Endothelial cell of umbilical vein (primary cell): Measurements from ENCODE around the gene MTA2. TPM values are rescaled to one million over a fixed set of nuclear protein-coding genes. Genes with fewer than 3 reads are reported as not detected.

Source experiments
- BruUV-seq: library from RNA; stranded (reverse); fragments of 400-500 nt; replicated peaks from 2 replicates; lab custom pipeline; 2021; lab: Mats Ljungman, UMichigan
- CTCF ChIA-PET: fragments of 300-600, 350-600 bp; sonication (Branson Sonifier 250); formaldehyde crosslinking; loops from one replicate; lab custom pipeline; 2021; ENCODE audit warnings: antibody characterized with exemption, inconsistent platforms; lab: Charles Lee
- POLR2A ChIA-PET: fragments of 300-600, 350-600 bp; sonication (Branson Sonifier 250); formaldehyde crosslinking; loops from one replicate; lab custom pipeline; 2021; ENCODE audit warnings: antibody characterized with exemption, inconsistent platforms; lab: Charles Lee
- DNase-seq: peaks from one replicate; pipeline ENCODE4 v3.0.0-alpha.2; 2011; ENCODE audit warnings: low read depth, low spot score
- FAIRE-seq: peaks from 2 replicates; lab custom pipeline; 2011; peaks lifted over from hg19 to GRCh38; lab: Jason Lieb, UNC
- H2AFZ ChIP-seq: 2 replicates; pipeline ENCODE4 v1.6.0; 2012; ENCODE audit warnings: low read depth, low read length, control low read depth, inconsistent platforms
- H3K27ac ChIP-seq: 2 replicates; pipeline ENCODE4 v1.5.1; 2011; ENCODE audit warnings: low read depth, mild to moderate bottlenecking, control low read depth, low read length, moderate library complexity; ENCODE audit not compliant: insufficient read depth
- H3K27me3 ChIP-seq, 2 experiments: 2 replicates each; pipeline versions ENCODE4 v1.6.0 to v1.6.1; 2011; ENCODE audit warnings: low read length in 2 of 2, mixed read lengths in 1 of 2; ENCODE audit not compliant: control insufficient read depth in 2 of 2, insufficient read depth in 2 of 2
- H3K36me3 ChIP-seq, 2 experiments: 2 replicates in 1 of 2; 3 replicates in 1 of 2; pipeline ENCODE4 v1.5.1; 2011; ENCODE audit warnings: low read length in 2 of 2, mild to moderate bottlenecking in 1 of 2, moderate library complexity in 1 of 2; ENCODE audit not compliant: control insufficient read depth in 2 of 2, insufficient read depth in 2 of 2; ENCODE audit errors: extremely low read depth in 1 of 2
- H3K4me1 ChIP-seq: 3 replicates; pipeline ENCODE4 v1.5.1; 2011; ENCODE audit warnings: mild to moderate bottlenecking, low read length; ENCODE audit not compliant: control insufficient read depth, insufficient read depth; ENCODE audit errors: extremely low read depth
- H3K4me2 ChIP-seq: 2 replicates; pipeline ENCODE4 v1.6.1; 2011; ENCODE audit warnings: low read length, control low read depth, mixed read lengths; ENCODE audit not compliant: insufficient read depth
- H3K4me3 ChIP-seq, 3 experiments: fragments of 200-600 bp in 1 of 3; sonication (generic), shearing (Covaris generic) in 1 of 3; replicated peaks in 1 of 3; 2 replicates each; pipeline ENCODE4 v1.5.1; 2011 to 2016; ENCODE audit warnings: control low read depth in 3 of 3, low read length in 3 of 3, mild to moderate bottlenecking in 2 of 3, inconsistent platforms in 1 of 3, low read depth in 1 of 3, moderate library complexity in 1 of 3; ENCODE audit not compliant: insufficient read depth in 1 of 3
- H3K79me2 ChIP-seq: 2 replicates; pipeline ENCODE4 v1.6.0; 2012; ENCODE audit warnings: low read length, inconsistent platforms; ENCODE audit not compliant: control insufficient read depth, insufficient read depth
- H3K9ac ChIP-seq: replicated peaks from 2 replicates; pipeline ENCODE3; 2011; ENCODE audit warnings: low read length, control low read depth; ENCODE audit not compliant: insufficient read depth; ENCODE audit errors: extremely low read depth
- H3K9me1 ChIP-seq: replicated peaks from 3 replicates; pipeline ENCODE4 v1.6.0; 2011; ENCODE audit warnings: mild to moderate bottlenecking, low read length; ENCODE audit not compliant: control insufficient read depth, insufficient read depth; ENCODE audit errors: extremely low read depth
- H3K9me3 ChIP-seq: replicated peaks from 2 replicates; pipeline ENCODE4 v1.5.1; 2012; ENCODE audit warnings: low read length, inconsistent platforms; ENCODE audit not compliant: control insufficient read depth, insufficient read depth
- H4K20me1 ChIP-seq: replicated peaks from 2 replicates; pipeline ENCODE3; 2011; ENCODE audit warnings: mild to moderate bottlenecking, low read length; ENCODE audit not compliant: control insufficient read depth, insufficient read depth; ENCODE audit errors: extremely low read depth
- EZH2 ChIP-seq: IDR thresholded peaks from 2 replicates; pipeline ENCODE4 v1.6.1; 2012; ENCODE audit warnings: borderline replicate concordance, low read depth, mild to moderate bottlenecking, moderate library complexity, low read length, inconsistent platforms; ENCODE audit not compliant: severe bottlenecking
- FOS ChIP-seq: IDR thresholded peaks from 2 replicates; pipeline ENCODE4 v1.6.1; 2011; ENCODE audit warnings: mild to moderate bottlenecking, low read length, moderate library complexity, borderline replicate concordance; ENCODE audit not compliant: insufficient read depth
- GATA2 ChIP-seq: IDR thresholded peaks from 2 replicates; pipeline ENCODE4 v1.7.0; 2011; ENCODE audit warnings: low read depth, mild to moderate bottlenecking, moderate library complexity, mixed read lengths, low read length; ENCODE audit not compliant: insufficient read length, insufficient read depth
- JUN ChIP-seq: IDR thresholded peaks from 2 replicates; pipeline ENCODE4 v1.6.1; 2011; ENCODE audit warnings: borderline replicate concordance, low read depth; ENCODE audit not compliant: insufficient read length, insufficient read depth
- MYC ChIP-seq: IDR thresholded peaks from one replicate; pipeline ENCODE4 v1.6.1; 2011; ENCODE audit warnings: mild to moderate bottlenecking, low read depth, low read length
- POLR2A ChIP-seq: IDR thresholded peaks from 2 replicates; pipeline ENCODE4 v1.6.1; 2012; ENCODE audit warnings: low read depth, mild to moderate bottlenecking, control low read depth, low read length
- POLR2AphosphoS5 ChIP-seq: IDR thresholded peaks from 2 replicates; pipeline ENCODE4 v1.6.1; 2012; ENCODE audit warnings: low read depth, mild to moderate bottlenecking, control low read depth, low read length, moderate library complexity; ENCODE audit not compliant: insufficient read depth
- dilution Hi-C: fragments of 300-500 bp; cut with MboI; formaldehyde crosslinking; loops from one replicate; pipeline ENCODE4 v1.15.0; 2019; ENCODE audit warnings: low sequenced_read_pairs; ENCODE audit not compliant: extremely low pct_ligation_motif_present
- intact Hi-C: fragments of 100-400 bp; cut with micrococcal nuclease; formaldehyde crosslinking; loops from one replicate; pipeline ENCODE4 v1.10.0; 2022
- polyA plus RNA-seq, 4 experiments: library from polyadenylated mRNA; depleted of rRNA in 3 of 4; stranded (reverse) in 3 of 4; unstranded in 1 of 4; fragments of >200 nt; gene quantifications; 2 replicates each; pipeline versions ENCODE4 v1.2.1 to v1.2.3, GENCODE V29; 2011 to 2012; ENCODE audit warnings: missing spikeins in 1 of 4
- total RNA-seq: library from RNA; stranded (reverse); gene quantifications from 2 replicates; pipeline ENCODE4 v1.2.3, GENCODE V29; 2021
- TF ChIP-seq, protein P1 (sequence below): IDR thresholded peaks from 2 replicates; pipeline ENCODE4 v1.6.1; 2011; ENCODE audit not compliant: insufficient read depth, insufficient read length
- TF ChIP-seq, protein P2 (sequence below), 2 donors: IDR thresholded peaks; 1 replicate in 1 of 2; 2 replicates in 1 of 2; pipeline ENCODE4 v1.5.1; 2011; ENCODE audit warnings: low read length in 2 of 2, mild to moderate bottlenecking in 2 of 2, moderate library complexity in 2 of 2, control low read depth in 1 of 2, inconsistent platforms in 1 of 2, low read depth in 1 of 2; ENCODE audit not compliant: insufficient read depth in 1 of 2; ENCODE audit errors: extremely low read depth in 1 of 2

The MTA2 gene
- total and polyA plus RNA-seq, 2 donors (not counting 3 experiments of a cell fraction or from before 2014, with no cell fraction given), result 40.4 to 166 TPM

DNA sequence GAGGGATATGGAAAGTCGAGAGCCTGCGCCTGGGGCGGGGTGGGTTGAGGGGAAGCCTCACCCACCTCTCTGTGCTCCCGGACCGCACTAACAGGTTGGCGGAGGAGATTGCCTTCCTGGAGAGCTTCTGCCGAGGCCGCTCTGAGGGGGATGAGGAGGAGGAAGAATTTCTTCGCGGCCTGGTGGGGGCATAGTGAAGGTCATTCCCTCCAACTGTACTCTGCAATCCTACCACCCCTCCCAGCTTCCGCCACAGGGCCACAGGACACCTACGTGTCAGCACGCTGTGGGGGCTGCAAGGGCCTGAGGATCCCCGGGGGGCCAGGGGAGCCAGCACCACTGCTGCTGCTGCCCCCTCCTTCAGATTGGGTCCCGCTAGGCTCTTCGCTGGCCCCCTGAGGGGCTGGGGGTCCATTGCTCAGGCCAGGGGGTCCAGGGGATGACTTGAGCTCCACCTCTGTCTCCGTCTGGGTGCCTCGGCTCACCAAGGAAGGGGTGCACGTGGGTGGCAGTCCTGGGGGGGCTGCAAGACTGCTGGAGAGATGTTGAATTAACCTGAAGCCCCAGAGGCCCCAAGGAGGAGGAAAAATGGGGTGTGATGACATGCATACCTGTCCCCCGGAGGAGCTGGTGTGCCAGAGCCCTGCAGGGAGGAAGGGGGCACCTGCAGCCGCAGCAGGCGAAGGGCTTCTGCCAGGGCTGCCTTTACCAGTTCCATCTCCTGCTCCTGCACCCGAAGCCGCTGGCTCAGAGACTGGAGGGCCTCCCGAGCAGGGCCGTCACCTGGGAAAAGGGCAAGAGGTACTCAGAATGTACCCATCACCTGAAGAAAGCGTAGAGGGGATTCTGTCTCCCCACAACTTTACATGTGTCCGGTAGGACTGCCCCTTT, 9.4 kb upstream of the MTA2 start:
- Histone ChIP-seq H4K20me1 (no peaks in the 10 kb centered on the region), H3K4me1 (peaks cover 22% of the 10 kb centered on the region), H3K79me2 (peaks cover 14% of the 10 kb centered on the region), H2AFZ (peak overlapping the region; percentile 51), H3K36me3 (peaks cover 0 to 10% of the 10 kb centered on the region in 2 experiments), H3K4me2 (peak overlapping the region; percentile 87), H3K27ac (peak overlapping the region; percentile 30), H3K9ac (peak overlapping the region; percentile 57), H3K9me1 (no peaks in the 10 kb centered on the region), H3K27me3 (no peaks in the 10 kb centered on the region), H3K9me3 (no peaks in the 10 kb centered on the region), H3K4me3 (peak overlapping the region; percentile 61 to 74 (median 67))
- BruUV-seq, result no TSS peak
- dilution Hi-C loops, result no loop called here
- POLR2A ChIA-PET, result interaction anchor here (0.6 to 2.0 kb wide), 6 partner anchors 10 to 230 kb away, joined by 3 to 9 read pairs (median 4); partner anchors contain the start of genes B3GAT3, C11orf98, CSKMT and EEF1G
- DNase-seq (no peak), FAIRE-seq (no peak)
- CTCF ChIA-PET, result interaction anchor here (0.7 to 5.7 kb wide), 17 partner anchors 8 to 216 kb away, joined by 3 to 48 read pairs (median 6); partner anchors contain the start of genes B3GAT3, C11orf98, CSKMT and EEF1G
- intact Hi-C loops, result loop anchor here (5.0 kb wide), 1 partner anchor 214 kb away; no protein-coding TSS in a partner anchor
- TF ChIP-seq, protein P1, sequence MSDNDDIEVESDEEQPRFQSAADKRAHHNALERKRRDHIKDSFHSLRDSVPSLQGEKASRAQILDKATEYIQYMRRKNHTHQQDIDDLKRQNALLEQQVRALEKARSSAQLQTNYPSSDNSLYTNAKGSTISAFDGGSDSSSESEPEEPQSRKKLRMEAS, result no peak
- no peak for TF ChIP-seq FOS

DNA sequence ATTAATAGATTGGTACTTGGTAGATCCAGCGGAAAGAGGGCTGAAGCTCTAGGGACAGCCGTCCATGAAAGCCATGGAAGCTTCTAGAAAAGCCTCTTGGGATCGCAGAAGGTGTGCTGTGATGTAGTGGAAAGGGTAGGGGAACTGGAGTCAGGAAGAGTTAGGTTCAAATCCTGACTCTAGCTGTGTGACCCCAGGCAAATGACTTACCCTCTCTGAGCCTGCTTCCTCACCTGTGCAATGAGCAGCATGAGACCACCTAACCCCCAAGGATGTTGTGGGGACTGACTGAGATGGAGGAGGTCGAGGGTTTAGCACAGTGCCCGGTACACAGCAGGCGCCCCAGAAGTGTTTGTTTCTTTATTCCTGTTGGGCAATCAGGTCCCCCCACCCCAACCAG, 8.7 kb upstream of the MTA2 start:
- CTCF ChIA-PET, result interaction anchor here (0.7 to 5.7 kb wide), 7 partner anchors 9 to 186 kb away, joined by 3 to 48 read pairs (median 6); partner anchors contain the start of genes GANAB, MTA2 and TUT1
- H3K4me3 ChIP-seq, result no peak overlapping the region
- no peaks in the 10 kb centered on the region for H3K9me1 ChIP-seq
- intact Hi-C loops, result loop anchor here (5.0 kb wide), 1 partner anchor 213 kb away; no protein-coding TSS in a partner anchor
- H3K9me3 ChIP-seq, result no peaks in the 10 kb centered on the region
- H3K36me3 ChIP-seq, result peaks cover 0 to 14% of the 10 kb centered on the region in 2 experiments
- no peak for TF ChIP-seq MYC
- TF ChIP-seq, protein P1, result no peak
- no peak for TF ChIP-seq POLR2A
- TF ChIP-seq GATA2, result no peak
- TF ChIP-seq FOS, result no peak
- TF ChIP-seq JUN, result no peak
- no peak for TF ChIP-seq POLR2AphosphoS5
- TF ChIP-seq, protein P2, sequence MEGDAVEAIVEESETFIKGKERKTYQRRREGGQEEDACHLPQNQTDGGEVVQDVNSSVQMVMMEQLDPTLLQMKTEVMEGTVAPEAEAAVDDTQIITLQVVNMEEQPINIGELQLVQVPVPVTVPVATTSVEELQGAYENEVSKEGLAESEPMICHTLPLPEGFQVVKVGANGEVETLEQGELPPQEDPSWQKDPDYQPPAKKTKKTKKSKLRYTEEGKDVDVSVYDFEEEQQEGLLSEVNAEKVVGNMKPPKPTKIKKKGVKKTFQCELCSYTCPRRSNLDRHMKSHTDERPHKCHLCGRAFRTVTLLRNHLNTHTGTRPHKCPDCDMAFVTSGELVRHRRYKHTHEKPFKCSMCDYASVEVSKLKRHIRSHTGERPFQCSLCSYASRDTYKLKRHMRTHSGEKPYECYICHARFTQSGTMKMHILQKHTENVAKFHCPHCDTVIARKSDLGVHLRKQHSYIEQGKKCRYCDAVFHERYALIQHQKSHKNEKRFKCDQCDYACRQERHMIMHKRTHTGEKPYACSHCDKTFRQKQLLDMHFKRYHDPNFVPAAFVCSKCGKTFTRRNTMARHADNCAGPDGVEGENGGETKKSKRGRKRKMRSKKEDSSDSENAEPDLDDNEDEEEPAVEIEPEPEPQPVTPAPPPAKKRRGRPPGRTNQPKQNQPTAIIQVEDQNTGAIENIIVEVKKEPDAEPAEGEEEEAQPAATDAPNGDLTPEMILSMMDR (IDR thresholded peaks at IDR 0.05; ENCODE audit: extremely low read depth in 1 of 2, insufficient read depth in 1 of 2, low read depth in 1 of 2, low read length in 2 of 2), result no peak
- TF ChIP-seq EZH2, result no peak
- no peaks in the 10 kb centered on the region for H4K20me1 ChIP-seq
- H3K79me2 ChIP-seq, result peaks cover 14% of the 10 kb centered on the region
- H3K4me2 ChIP-seq, result no peak overlapping the region
- peaks cover 22% of the 10 kb centered on the region for H3K4me1 ChIP-seq
- no peak for FAIRE-seq
- POLR2A ChIA-PET, result no interaction called here
- no peak for DNase-seq
- no peak overlapping the region for H2AFZ ChIP-seq
- H3K27me3 ChIP-seq, result no peaks in the 10 kb centered on the region
- no TSS peak for BruUV-seq
- no peak overlapping the region for H3K9ac ChIP-seq
- H3K27ac ChIP-seq, result no peak overlapping the region
- dilution Hi-C loops, result no loop called here
